Measurements from ENCODE around the gene ATF2. TPM values are rescaled to one million over a fixed set of nuclear protein-coding genes. Genes with fewer than 3 reads are reported as not detected.

ATF2 gene
- total and polyA plus RNA-seq, 9 of the 15 experiments (the other 6 are each of a cell fraction or from before 2014, with no cell fraction given) = 24.2 to 111 (median 45.9) TPM

DNA sequence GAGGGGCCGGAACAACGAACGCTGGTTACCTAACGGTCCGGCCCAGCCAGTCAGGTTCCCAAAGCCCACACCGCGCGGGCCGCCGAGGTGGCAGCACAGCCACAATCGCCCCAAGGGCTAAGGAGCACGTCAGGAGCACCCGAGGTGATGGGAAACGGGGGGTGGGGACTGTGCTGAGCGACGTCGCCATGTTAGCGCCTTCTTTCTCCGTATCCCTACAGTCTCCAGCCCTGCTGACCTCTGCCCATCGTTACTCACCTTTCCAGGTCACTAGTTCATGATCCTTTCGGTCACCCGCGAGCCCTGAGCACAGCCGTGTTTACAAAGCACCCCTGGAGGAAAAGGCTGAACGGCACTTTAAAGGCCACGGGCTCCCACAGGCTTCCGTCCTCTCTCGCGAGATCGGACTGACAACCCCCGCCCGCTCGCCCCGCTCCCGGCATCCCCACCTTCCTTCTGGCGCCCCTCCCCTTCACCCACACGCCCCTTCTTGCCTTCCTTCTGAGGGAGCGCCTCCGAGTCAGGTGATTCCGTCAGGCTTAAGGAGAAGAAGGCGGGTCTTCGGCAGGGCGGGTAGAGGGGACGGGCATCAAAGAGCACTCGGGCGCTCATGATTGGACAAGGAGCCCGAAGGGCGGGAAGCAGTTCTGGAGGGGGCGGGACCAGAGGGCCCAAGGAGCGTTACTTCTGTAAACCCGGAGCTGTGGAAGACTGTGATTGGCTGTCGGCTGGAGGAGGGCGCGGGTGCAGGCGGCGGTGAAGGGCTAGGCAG lies at the start of gene ATF2 (continued):
- TF ChIP-seq XRCC5 (IDR thresholded peaks at IDR 0.05; ENCODE audit: low read depth, low read length) (no peak), DDX20 (tag; IDR thresholded peaks at IDR 0.05; ENCODE audit: low read depth) (no peak), BCL6 (CRISPR knock-in tag; IDR thresholded peaks at IDR 0.05) (no peak), ZNF12 (CRISPR knock-in tag; IDR thresholded peaks at IDR 0.05) (peak; percentile 66; the same call in 1 of the 2 replicates), NCOA2 (IDR thresholded peaks at IDR 0.05; ENCODE audit: partially characterized antibody in 2 of 2) (no peak), BRF1 (IDR thresholded peaks at IDR 0.05; ENCODE audit: borderline replicate concordance, extremely low read depth, insufficient read length) (no peak), TGIF2 (CRISPR knock-in tag; IDR thresholded peaks at IDR 0.05) (no peak), TAL1 (IDR thresholded peaks at IDR 0.05) (no peak), CHD1 (IDR thresholded peaks at IDR 0.05; ENCODE audit: low read length) (peak; percentile 98), ZNF507 (tag; conservative IDR thresholded peaks at IDR 0.05) (no peak), ZNF444 (CRISPR knock-in tag; IDR thresholded peaks at IDR 0.05) (no peak), TAF15 (IDR thresholded peaks at IDR 0.05; ENCODE audit: low read depth, low read length) (no peak), SMAD1 (IDR thresholded peaks at IDR 0.05; ENCODE audit: low read depth, low read length, partially characterized antibody) (no peak)
- TF ChIP-seq, protein P1, sequence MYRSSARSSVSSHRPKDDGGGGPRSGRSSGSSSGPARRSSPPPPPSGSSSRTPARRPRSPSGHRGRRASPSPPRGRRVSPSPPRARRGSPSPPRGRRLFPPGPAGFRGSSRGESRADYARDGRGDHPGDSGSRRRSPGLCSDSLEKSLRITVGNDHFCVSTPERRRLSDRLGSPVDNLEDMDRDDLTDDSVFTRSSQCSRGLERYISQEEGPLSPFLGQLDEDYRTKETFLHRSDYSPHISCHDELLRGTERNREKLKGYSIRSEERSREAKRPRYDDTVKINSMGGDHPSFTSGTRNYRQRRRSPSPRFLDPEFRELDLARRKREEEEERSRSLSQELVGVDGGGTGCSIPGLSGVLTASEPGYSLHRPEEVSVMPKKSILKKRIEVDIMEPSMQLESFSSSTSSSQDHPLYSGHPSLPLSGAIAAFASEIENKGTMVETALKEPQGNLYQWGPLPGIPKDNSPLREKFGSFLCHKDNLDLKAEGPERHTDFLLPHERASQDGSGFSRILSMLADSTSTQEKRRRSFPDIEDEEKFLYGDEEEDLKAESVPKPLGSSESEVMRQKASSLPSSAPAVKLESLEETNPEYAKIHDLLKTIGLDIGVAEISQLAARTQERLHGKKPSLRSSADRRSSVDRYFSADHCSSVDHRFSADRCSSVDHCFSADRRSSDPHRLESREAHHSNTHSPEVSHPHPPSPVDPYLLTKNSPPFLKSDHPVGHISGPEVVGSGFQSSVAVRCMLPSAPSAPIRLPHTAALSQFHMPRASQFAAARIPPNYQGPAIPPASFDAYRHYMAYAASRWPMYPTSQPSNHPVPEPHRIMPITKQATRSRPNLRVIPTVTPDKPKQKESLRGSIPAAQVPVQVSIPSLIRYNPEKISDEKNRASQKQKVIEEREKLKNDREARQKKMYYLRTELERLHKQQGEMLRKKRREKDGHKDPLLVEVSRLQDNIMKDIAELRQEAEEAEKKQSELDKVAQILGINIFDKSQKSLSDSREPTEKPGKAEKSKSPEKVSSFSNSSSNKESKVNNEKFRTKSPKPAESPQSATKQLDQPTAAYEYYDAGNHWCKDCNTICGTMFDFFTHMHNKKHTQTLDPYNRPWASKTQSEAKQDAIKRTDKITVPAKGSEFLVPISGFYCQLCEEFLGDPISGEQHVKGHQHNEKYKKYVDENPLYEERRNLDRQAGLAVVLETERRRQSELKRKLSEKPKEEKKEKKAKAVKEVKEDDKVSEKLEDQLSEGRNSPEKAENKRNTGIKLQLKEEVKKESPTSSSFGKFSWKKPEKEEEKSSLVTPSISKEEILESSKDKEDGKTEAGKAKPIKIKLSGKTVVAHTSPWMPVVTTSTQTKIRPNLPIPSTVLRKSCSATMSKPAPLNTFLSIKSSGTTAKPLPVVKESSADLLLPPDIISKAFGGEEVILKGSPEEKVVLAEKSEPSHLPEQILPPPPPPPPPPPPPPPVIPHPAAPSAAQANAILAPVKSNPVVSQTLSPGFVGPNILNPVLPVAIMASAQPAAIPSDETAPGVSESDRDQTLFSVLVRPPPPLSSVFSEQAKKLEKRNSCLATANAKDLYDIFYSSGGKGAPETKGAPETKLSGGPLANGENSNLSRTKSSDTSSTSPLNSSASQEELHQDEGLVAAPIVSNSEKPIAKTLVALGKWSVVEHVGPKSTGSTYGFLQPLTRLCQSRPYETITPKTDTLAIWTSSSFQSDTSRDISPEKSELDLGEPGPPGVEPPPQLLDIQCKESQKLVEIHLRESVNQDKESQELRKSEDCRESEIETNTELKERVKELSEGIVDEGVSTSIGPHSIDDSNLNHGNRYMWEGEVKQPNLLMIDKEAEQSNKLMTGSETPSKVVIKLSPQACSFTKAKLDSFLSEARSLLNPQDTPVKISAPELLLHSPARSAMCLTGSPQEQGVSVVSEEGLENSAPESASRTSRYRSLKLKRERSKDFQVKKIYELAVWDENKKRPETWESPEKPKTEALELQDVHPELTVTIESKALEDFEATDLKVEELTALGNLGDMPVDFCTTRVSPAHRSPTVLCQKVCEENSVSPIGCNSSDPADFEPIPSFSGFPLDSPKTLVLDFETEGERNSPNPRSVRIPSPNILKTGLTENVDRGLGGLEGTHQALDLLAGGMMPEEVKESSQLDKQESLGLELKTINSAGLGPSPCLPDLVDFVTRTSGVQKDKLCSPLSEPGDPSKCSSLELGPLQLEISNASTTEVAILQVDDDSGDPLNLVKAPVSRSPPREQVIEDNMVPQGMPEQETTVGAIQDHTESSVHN (IDR thresholded peaks at IDR 0.05; ENCODE audit: borderline replicate concordance in 1 of 2, low read depth in 1 of 2) = no peak
- TF ChIP-seq, protein P2, sequence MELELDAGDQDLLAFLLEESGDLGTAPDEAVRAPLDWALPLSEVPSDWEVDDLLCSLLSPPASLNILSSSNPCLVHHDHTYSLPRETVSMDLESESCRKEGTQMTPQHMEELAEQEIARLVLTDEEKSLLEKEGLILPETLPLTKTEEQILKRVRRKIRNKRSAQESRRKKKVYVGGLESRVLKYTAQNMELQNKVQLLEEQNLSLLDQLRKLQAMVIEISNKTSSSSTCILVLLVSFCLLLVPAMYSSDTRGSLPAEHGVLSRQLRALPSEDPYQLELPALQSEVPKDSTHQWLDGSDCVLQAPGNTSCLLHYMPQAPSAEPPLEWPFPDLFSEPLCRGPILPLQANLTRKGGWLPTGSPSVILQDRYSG (tag; conservative IDR thresholded peaks at IDR 0.05; ENCODE audit: low read depth) = no peak
- TF ChIP-seq, protein P3, sequence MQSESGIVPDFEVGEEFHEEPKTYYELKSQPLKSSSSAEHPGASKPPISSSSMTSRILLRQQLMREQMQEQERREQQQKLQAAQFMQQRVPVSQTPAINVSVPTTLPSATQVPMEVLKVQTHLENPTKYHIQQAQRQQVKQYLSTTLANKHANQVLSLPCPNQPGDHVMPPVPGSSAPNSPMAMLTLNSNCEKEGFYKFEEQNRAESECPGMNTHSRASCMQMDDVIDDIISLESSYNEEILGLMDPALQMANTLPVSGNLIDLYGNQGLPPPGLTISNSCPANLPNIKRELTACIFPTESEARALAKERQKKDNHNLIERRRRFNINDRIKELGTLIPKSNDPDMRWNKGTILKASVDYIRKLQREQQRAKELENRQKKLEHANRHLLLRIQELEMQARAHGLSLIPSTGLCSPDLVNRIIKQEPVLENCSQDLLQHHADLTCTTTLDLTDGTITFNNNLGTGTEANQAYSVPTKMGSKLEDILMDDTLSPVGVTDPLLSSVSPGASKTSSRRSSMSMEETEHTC (IDR thresholded peaks at IDR 0.05) = peak; percentile 63; the same call in 1 of the 2 replicates
